ENCODE data around the gene ISG20.
"Not testable (repeated sequence)": the region's sequence is repeated elsewhere in the genome, so short reads cannot be mapped to it uniquely, and the experiment has no call there.

GRCh38 chr15:88632797-88633196, 6.0 kb upstream of the ISG20 start:
- TF ChIP-seq CTCF, POLR2A (IDR thresholded peaks at IDR 0.05): not testable (repeated sequence)

All from thyroid gland (tissue), 4 donors.